ENCODE measurements around the gene IL31RA.

The IL31RA gene

GRCh38 chr5:55857247-55857640 lies 6.1 kb downstream of the IL31RA start:
- no peak overlapping the region for H3K27ac ChIP-seq
- DNase-seq (ENCODE audit: low read depth, low spot score): no peak

GRCh38 chr5:55858104-55858503 lies 6.9 kb downstream of the IL31RA start:
- no peak overlapping the region for H3K27ac ChIP-seq
- no peak for DNase-seq (ENCODE audit: low read depth, low spot score)

- no peak for DNase-seq (ENCODE audit: low read depth, low spot score)
- H3K27ac ChIP-seq: no peak overlapping the region
Measured at GRCh38 chr5:55860288-55860687, 9.1 kb downstream of the IL31RA start.

DNA sequence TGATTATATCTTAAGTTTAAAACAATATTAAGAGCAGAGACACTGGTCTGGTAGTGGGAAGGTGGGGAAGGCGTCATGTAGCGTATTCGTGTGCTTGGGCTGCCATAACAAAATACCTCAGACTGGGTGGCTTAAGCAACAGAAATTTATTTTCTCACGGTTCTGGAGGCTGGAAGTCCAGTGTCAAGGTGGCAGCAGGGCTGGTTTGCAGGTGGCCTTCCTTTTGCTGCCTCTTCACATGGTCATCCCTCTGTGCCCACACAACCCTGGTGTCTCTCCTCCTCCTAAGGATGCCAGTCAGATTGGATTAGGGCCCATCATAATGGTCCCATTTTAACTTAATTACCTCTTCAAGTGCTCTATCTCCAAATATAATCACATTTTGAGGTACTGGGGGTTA lies 9.6 kb downstream of the IL31RA start:
- H3K27ac ChIP-seq: no peak overlapping the region
- no peak for DNase-seq (ENCODE audit: low read depth, low spot score)

DNA sequence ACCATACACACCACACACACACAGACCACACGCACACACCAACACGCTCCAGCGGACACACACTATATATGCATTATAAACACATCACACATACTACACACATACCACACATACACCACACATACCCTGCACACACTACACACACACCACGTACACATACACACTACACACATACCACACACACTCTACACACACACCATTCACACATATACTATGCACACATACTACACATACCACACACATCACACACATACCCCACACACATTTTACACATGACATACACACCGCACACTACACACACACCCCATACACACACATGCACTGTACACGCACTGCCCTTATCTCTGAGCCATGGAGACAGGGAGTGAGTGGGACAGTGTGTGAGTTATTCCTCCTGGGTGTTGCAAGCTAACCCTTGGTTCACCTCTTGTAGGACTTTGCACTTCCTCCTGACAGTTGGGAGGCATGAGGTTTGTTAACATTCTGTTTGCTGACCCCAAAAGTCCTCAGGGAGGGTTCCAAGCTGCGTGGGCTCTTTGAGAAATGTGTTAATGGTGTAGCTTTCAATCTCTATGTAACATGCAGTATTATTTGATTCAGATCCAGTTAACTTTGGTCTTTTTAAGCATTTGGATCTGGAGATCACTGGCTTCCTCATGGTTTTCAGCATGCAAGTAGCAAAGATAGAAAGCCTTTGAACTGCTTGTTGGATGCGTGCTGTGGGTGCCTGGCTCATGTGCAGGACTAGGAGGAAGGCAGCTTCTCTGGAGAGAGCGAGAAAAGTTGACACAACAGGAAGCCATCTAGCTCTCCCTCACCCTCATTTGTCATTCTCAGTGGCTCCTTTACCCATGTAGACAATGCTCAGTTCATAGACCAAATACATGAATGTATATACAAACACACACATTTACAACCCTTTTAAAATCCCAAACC lies 13.7 kb downstream of the IL31RA start:
- H3K27ac ChIP-seq: no peak overlapping the region
- DNase-seq (ENCODE audit: low read depth, low spot score): no peak

- no peak for DNase-seq (ENCODE audit: low read depth, low spot score)
- H3K27ac ChIP-seq: no peak overlapping the region
Measured at GRCh38 chr5:55865831-55866230, 14.7 kb downstream of the IL31RA start.

GRCh38 chr5:55866485-55866884 lies 15.3 kb downstream of the IL31RA start:
- DNase-seq (ENCODE audit: low read depth, low spot score): no peak
- no peak overlapping the region for H3K27ac ChIP-seq

GRCh38 chr5:55866934-55867333 lies 15.8 kb downstream of the IL31RA start:
- no peak for DNase-seq (ENCODE audit: low read depth, low spot score)
- H3K27ac ChIP-seq: no peak overlapping the region

- H3K27ac ChIP-seq: peak overlapping the region; percentile 85
- peak; percentile 91 for DNase-seq (ENCODE audit: low read depth, low spot score)
Measured at GRCh38 chr5:55868846-55869245, 17.7 kb downstream of the IL31RA start.

DNA sequence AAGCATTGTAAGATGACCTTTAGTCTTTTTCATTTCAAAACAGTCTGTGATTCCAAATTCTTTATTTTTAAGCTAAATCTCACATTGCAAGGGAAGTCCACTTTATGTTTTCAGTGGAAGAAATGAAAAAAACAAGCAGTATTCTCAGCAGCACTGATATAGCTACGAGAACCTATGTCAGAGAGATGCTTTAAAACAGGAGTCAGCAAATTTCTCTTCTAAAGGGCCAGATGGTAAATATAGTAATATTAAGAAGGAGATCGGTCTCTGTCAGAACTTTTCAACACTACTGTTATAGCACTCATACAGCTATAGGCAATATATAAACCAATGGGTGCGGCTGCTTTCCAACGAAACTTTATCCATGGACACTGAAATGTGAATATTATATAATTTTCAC lies 18.7 kb downstream of the IL31RA start:
- no peak for DNase-seq (ENCODE audit: low read depth, low spot score)
- H3K27ac ChIP-seq: peak overlapping the region; percentile 85

DNA sequence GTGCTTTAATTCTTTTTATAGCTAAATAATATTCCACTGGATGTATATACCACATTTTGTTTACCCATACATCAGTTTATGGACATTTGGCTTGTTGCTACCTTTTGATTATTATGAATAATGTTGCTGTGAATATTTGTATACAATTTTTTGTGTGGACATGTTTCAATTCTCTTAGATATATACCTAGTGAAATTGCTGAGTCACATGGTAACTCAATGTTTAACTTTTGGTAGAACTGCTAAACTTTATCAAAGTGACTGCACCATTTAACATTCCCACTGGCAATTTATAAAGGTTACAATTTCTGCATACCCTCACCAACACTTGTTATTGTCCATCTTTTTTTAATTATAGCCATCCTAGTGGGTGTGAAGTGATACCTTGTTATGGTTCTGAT lies 22.1 kb downstream of the IL31RA start:
- H3K27ac ChIP-seq: no peak overlapping the region
- no peak for DNase-seq (ENCODE audit: low read depth, low spot score)

GRCh38 chr5:55877655-55878054 lies 26.5 kb downstream of the IL31RA start:
- no peak for DNase-seq (ENCODE audit: low read depth, low spot score)
- no peak overlapping the region for H3K27ac ChIP-seq

DNA sequence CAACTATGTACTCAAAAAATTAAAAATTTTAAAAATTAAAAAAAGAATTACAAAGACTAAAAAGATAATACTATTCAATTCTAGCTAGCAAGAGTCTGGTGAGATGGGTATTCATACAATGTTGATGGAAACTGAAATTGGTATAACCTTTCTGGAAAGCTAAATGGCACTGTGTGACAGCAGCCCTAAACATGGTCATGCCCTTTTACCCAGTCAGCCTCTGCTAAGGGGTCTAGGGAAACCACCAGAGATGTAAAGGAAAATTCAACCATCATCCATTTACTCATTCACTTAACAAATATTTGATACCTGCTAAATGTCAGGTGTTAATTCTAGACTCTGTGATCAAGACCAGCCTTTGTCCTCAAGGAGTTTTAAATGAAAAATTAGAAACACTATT lies 29.3 kb downstream of the IL31RA start:
- H3K27ac ChIP-seq: no peak overlapping the region
- no peak for DNase-seq (ENCODE audit: low read depth, low spot score)

DNA sequence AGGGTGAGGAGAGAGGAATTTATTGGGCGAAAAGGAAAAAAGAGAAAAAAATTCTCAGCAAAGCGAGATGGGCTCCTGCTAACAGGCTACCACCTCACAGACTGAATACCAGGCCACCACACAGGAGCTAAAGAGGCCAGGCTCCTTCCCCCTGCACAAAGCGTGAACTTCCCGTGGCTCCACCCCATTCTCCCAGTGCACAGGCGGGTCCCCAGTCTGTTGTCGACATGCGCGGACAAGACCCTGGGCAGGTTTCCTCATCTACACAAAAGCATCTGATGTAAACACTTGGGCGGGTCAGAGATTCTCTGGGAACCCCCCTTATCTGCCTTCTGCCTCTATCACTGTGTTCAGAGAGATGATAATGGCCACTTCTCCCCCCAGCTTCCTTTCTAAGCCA lies 34.2 kb downstream of the IL31RA start:
- H3K27ac ChIP-seq: no peak overlapping the region

GRCh38 chr5:55888205-55888604 lies 37.0 kb downstream of the IL31RA start:
- H3K27ac ChIP-seq: no peak overlapping the region
- no peak for DNase-seq (ENCODE audit: low read depth, low spot score)

More for the DNA sequence above, 34.2 kb downstream of the IL31RA start:
- DNase-seq (ENCODE audit: low read depth, low spot score): no peak

DNA sequence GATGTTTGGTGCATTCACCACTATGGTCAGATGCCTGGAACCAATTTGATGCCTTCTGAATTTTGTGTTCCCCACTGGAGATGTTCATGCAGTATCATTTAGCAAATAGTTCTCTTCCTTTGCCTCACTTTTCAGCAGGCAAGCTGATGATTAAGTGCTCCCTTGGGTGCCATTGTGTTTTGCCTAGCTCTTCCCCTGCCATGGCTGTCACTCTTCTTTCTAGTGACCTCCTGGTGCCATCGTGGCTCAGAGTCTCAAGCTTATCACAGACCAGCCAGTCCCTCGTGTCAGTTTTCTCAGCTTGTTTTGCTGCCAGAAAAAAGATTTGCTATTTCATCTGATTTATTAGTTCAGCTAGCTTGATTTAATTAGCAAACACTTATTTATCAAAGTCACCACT lies 41.3 kb downstream of the IL31RA start:
- DNase-seq (ENCODE audit: low read depth, low spot score): no peak
- no peak overlapping the region for H3K27ac ChIP-seq

DNA sequence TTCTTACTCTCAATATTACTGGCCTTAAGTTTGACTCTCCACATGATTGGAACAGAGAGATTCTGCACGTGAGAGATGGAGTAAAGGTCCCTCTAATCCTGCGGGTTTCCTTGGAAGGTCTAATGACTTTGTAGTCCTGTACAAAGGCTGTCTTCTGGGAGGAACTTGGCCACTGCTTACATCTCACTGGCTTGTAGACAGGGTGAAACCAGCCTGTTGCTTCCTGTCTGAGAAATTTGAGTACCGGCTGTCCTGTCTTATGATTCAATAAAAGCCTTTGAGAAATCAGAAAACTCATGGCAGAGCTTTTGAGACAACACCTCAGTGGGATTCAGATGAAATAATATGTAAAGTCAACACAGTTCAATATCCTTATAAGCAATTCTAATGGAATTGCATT lies 43.0 kb downstream of the IL31RA start:
- no peak for DNase-seq (ENCODE audit: low read depth, low spot score)
- H3K27ac ChIP-seq: no peak overlapping the region

DNA sequence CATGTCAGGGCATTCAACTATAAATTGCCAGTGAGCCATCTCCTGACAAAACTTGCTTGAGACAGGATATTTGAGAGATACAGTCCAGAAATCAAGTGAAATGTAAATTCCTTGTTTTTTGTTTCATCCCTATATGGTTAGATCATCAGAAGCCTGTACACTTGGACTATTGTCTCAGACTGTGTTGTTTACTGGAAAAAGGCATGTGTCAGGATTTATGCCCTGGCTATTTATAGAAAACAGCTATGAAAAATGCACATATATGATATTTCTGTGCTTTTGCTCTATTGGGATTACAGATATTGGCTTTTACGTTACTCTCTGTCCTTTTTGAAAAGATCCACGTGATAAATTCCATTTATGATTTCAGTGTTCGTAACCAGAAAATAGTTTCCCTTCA lies 44.2 kb downstream of the IL31RA start:
- no peak for DNase-seq (ENCODE audit: low read depth, low spot score)
- no peak overlapping the region for H3K27ac ChIP-seq

GRCh38 chr5:55896238-55896637 lies 45.1 kb downstream of the IL31RA start:
- no peak overlapping the region for H3K27ac ChIP-seq
- DNase-seq (ENCODE audit: low read depth, low spot score): no peak

DNA sequence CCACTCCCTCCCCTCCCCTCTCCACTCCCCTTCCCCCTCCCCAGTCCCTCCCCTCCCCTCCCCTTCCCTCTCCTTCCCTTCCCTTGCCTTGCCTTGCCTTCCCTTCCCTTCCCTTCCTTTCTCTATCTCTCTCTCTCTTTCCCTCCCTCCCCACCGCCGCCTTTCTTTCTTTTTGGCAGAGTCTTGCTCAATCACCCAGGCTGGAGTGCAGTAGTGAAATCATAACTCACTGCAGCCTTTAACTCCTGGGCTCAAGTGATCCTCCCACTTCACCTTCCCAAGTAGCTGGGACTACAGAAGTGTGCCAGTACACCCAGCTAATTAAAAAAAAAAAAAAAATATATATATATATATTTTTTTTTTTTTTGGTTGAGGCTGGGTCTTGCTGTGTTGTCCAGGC lies 45.5 kb downstream of the IL31RA start:
- DNase-seq (ENCODE audit: low read depth, low spot score): no peak
- H3K27ac ChIP-seq: no peak overlapping the region

DNA sequence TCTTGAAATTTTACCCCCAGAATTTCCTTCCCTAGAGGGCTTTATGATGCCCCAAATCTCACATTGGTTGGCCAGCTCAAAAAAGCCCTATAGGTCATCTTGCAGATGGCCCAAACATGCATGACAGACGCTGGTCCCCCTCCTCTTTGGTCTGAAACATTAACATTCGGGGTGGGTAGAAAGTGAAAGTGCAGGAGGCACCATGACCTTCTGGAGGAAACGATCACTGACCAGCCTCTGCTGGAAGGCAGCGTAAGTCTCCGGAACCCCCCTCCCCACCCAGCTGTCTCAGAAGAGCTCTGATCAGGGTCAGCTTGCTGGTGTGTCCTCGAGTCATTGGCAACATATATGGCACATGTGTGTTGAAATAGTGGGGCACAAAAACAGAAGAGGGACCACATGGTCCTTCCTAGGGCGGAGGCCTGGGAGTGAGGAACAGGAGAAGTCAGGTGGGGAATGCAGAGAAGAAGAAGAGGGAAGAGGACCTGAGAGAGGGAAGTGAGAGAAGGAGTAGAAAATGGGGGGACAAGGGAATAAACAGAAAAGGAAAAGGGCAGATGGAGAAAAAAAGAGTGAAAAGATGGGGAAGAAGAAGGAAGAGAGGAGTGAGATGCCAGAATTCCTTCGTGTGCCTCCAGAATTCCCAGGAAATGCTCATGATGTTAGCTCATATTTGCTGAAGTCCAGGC lies 46.2 kb downstream of the IL31RA start:
- no peak for DNase-seq (ENCODE audit: low read depth, low spot score)
- no peak overlapping the region for H3K27ac ChIP-seq

DNA sequence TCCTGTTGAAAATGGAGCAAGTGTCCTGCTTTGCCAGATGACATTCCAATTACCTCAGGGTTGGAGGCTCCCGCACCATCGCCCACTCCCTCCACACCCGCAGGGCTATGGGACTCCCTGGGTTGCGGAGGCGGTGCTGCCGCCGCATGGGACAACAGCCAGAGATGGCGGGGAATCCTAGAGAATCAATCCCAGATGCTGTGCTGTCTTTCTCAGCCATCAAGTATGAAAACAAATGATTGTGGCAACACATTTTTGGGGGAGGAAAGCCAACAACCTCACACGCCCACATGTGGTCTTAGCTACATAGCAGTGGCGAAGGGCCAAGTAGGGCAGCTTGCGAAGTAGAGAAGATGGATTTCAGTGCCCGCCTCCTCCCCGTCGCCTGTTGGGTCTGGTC lies 46.7 kb downstream of the IL31RA start:
- H3K27ac ChIP-seq: no peak overlapping the region
- no peak for DNase-seq (ENCODE audit: low read depth, low spot score)
